ENCODE measurements around the gene SLC12A6.

DNA sequence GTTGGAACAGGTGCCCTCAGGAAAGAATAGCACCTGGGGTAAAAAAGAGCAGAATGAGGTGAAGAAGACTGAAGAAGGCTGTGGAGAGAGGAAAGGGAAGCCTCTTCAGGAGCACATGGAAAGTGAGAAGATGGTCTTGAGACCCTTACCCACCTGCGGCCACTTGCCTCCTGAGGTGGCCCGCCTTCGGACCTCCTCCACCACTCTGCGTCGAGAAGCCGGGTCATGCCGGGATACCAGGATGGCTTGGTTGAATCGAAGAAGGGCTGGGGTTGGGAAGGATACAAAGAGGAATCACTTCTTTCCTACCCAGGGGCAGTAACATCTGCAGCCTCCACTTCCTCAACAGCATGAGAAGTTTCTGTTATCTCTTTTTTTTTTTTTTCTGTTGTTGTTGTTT, 26.5 kb upstream of the SLC12A6 start:
- TF ChIP-seq, protein P1, sequence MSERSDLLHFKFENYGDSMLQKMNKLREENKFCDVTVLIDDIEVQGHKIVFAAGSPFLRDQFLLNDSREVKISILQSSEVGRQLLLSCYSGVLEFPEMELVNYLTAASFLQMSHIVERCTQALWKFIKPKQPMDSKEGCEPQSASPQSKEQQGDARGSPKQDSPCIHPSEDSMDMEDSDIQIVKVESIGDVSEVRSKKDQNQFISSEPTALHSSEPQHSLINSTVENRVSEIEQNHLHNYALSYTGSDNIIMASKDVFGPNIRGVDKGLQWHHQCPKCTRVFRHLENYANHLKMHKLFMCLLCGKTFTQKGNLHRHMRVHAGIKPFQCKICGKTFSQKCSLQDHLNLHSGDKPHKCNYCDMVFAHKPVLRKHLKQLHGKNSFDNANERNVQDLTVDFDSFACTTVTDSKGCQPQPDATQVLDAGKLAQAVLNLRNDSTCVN (tag by site-specific recombination; optimal IDR thresholded peaks at IDR 0.05) = no peak
- TF ChIP-seq ZNF341 (tag by site-specific recombination; IDR thresholded peaks at IDR 0.05; ENCODE audit: low read depth) (no peak), KLF16 (tag by site-specific recombination; IDR thresholded peaks at IDR 0.05) (no peak), GFI1B (tag by site-specific recombination; IDR thresholded peaks at IDR 0.05) (no peak), ZNF664 (tag by site-specific recombination; IDR thresholded peaks at IDR 0.05) (no peak), ZSCAN16 (tag by site-specific recombination; IDR thresholded peaks at IDR 0.05) (no peak), PRDM1 (tag by site-specific recombination; IDR thresholded peaks at IDR 0.05) (no peak)
- TF ChIP-seq, protein P2, sequence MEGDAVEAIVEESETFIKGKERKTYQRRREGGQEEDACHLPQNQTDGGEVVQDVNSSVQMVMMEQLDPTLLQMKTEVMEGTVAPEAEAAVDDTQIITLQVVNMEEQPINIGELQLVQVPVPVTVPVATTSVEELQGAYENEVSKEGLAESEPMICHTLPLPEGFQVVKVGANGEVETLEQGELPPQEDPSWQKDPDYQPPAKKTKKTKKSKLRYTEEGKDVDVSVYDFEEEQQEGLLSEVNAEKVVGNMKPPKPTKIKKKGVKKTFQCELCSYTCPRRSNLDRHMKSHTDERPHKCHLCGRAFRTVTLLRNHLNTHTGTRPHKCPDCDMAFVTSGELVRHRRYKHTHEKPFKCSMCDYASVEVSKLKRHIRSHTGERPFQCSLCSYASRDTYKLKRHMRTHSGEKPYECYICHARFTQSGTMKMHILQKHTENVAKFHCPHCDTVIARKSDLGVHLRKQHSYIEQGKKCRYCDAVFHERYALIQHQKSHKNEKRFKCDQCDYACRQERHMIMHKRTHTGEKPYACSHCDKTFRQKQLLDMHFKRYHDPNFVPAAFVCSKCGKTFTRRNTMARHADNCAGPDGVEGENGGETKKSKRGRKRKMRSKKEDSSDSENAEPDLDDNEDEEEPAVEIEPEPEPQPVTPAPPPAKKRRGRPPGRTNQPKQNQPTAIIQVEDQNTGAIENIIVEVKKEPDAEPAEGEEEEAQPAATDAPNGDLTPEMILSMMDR (tag by site-specific recombination; IDR thresholded peaks at IDR 0.05) = no peak
- TF ChIP-seq, protein P3, sequence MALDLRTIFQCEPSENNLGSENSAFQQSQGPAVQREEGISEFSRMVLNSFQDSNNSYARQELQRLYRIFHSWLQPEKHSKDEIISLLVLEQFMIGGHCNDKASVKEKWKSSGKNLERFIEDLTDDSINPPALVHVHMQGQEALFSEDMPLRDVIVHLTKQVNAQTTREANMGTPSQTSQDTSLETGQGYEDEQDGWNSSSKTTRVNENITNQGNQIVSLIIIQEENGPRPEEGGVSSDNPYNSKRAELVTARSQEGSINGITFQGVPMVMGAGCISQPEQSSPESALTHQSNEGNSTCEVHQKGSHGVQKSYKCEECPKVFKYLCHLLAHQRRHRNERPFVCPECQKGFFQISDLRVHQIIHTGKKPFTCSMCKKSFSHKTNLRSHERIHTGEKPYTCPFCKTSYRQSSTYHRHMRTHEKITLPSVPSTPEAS (tag by site-specific recombination; IDR thresholded peaks at IDR 0.05) = no peak
